A549 treated with CORT108297 at 1 μM for 4 hours (cell line): ENCODE measurements around the gene CRIP1. TPM values are rescaled to one million over a fixed set of nuclear protein-coding genes. Genes with fewer than 3 reads are reported as not detected.

Source experiments
- total RNA-seq: library from RNA; stranded (reverse); fragments of 200-300 nt; extraction: Qiagen RNA extraction; gene quantifications from 5 replicates; pipeline ENCODE4 v1.2.3, GENCODE V29; 2022

The CRIP1 gene
- 1,711 to 1,965 TPM (median 1,885 TPM) in 5 replicates for total RNA-seq

GRCh38 chr14:105486163-105486973 is at the start of gene CRIP1:
TSS of gene CRIP1 (plus strand) at chr14:105486886. CDS start at chr14:105487260, 374 bp downstream.

GRCh38 chr14:105474483-105475268 is 12.0 kb upstream of the CRIP1 start, which contains the start of gene CRIP2:
TSS of gene CRIP2 (plus strand) at chr14:105474821. CDS start at chr14:105474863, 42 bp downstream.

GRCh38 chr14:105490572-105491365 is 4.1 kb downstream of the CRIP1 start, which contains the start of gene TEDC1:
TSS of gene TEDC1 (plus strand) at chr14:105491246. CDS start at chr14:105491376, 130 bp downstream.

GRCh38 chr14:105525861-105526775 is 39.4 kb downstream of the CRIP1 start, which contains the start of gene TMEM121:
TSS of gene TMEM121 (plus strand) at chr14:105526583. CDS start at chr14:105528835, 2,252 bp downstream.

Other genes starting within 250 kb of the CRIP1 start
- 30.3 to 44.9 TPM (median 41.8 TPM) in 5 replicates for gene BTBD6, start 238.4 kb upstream of the CRIP1 start, total RNA-seq
- 24.5 to 29.9 TPM (median 29.6 TPM) in 5 replicates for gene BRF1, start 185.9 kb upstream of the CRIP1 start, total RNA-seq
- 20.5 to 31.2 TPM (median 28.6 TPM) in 5 replicates for gene PACS2, start 172.1 kb upstream of the CRIP1 start, total RNA-seq
- 0.15 to 0.75 TPM (median 0.53 TPM) in 5 replicates for gene TEX22, start 88.3 kb upstream of the CRIP1 start, total RNA-seq
- 56.8 to 96.1 TPM (median 85.8 TPM) in 5 replicates for gene MTA1, start 67.1 kb upstream of the CRIP1 start, total RNA-seq
- gene CRIP2, start 12.1 kb upstream of the CRIP1 start, total RNA-seq = 94.2 to 194 TPM (median 175 TPM) in 5 replicates
- gene TEDC1, start 4.4 kb downstream of the CRIP1 start, total RNA-seq = 27.2 to 52.6 TPM (median 49.1 TPM) in 5 replicates
- gene TMEM121, start 39.7 kb downstream of the CRIP1 start, total RNA-seq = 4.2 to 10.9 TPM (median 10.4 TPM) in 5 replicates